Measurements from ENCODE around the gene PTCHD4.

GRCh38 chr6:48150701-48151100, 39.7 kb upstream of the PTCHD4 start:
- no peak for TF ChIP-seq POLR2A (IDR thresholded peaks at IDR 0.05)
- TF ChIP-seq, protein P1, sequence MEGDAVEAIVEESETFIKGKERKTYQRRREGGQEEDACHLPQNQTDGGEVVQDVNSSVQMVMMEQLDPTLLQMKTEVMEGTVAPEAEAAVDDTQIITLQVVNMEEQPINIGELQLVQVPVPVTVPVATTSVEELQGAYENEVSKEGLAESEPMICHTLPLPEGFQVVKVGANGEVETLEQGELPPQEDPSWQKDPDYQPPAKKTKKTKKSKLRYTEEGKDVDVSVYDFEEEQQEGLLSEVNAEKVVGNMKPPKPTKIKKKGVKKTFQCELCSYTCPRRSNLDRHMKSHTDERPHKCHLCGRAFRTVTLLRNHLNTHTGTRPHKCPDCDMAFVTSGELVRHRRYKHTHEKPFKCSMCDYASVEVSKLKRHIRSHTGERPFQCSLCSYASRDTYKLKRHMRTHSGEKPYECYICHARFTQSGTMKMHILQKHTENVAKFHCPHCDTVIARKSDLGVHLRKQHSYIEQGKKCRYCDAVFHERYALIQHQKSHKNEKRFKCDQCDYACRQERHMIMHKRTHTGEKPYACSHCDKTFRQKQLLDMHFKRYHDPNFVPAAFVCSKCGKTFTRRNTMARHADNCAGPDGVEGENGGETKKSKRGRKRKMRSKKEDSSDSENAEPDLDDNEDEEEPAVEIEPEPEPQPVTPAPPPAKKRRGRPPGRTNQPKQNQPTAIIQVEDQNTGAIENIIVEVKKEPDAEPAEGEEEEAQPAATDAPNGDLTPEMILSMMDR (IDR thresholded peaks at IDR 0.05 in 8 of 11, conservative IDR thresholded peaks at IDR 0.05 in 3 of 11), result no peak
